GM12878 (cell line): Measurements from ENCODE around the gene NASP. TPM values are rescaled to one million over a fixed set of nuclear protein-coding genes. Genes with fewer than 3 reads are reported as not detected.

ENCODE experiments used
- BMI1 ChIP-seq: fragments of 450-650 bp; IDR thresholded peaks from 2 replicates; pipeline ENCODE4 v1.6.1; 2016; ENCODE audit warnings: mild to moderate bottlenecking, moderate library complexity, borderline replicate concordance
- CHD4 ChIP-seq: fragments of 200-600 bp; sonication (generic); IDR thresholded peaks from 2 replicates; pipeline ENCODE4 v1.6.1; 2016; ENCODE audit warnings: mild to moderate bottlenecking
- EED ChIP-seq: sonication (generic); IDR thresholded peaks from 2 replicates; pipeline ENCODE4 v1.6.1; 2016; ENCODE audit warnings: antibody characterized with exemption, low read depth
- EGR1 ChIP-seq, 2 experiments: IDR thresholded peaks; 1 replicate in 1 of 2; 2 replicates in 1 of 2; pipeline ENCODE4 v1.6.1; 2011 to 2012; ENCODE audit warnings: low read depth in 2 of 2, low read length in 2 of 2, borderline replicate concordance in 1 of 2, mild to moderate bottlenecking in 1 of 2, moderate library complexity in 1 of 2
- EP300 ChIP-seq, 2 experiments: fragments of 150-350 bp in 1 of 2; IDR thresholded peaks; 2 replicates each; pipeline ENCODE4 v1.6.1; 2011 to 2012; ENCODE audit warnings: low read depth in 2 of 2, low read length in 2 of 2, borderline replicate concordance in 1 of 2, improper control_type of control experiment in 1 of 2, inconsistent platforms in 1 of 2; ENCODE audit not compliant: control insufficient read depth in 1 of 2
- EZH2 ChIP-seq: IDR thresholded peaks from 2 replicates; pipeline ENCODE4 v1.6.1; 2012; ENCODE audit warnings: low read depth, mild to moderate bottlenecking, control low read depth, inconsistent platforms, low read length, borderline replicate concordance; ENCODE audit not compliant: control insufficient read depth
- FOXM1 ChIP-seq: IDR thresholded peaks from 2 replicates; pipeline ENCODE4 v1.6.1; 2012; ENCODE audit warnings: low read depth, mild to moderate bottlenecking, inconsistent platforms, low read length, moderate library complexity
- HDAC6 ChIP-seq: fragments of 200-600 bp; sonication (generic); IDR thresholded peaks from one replicate; pipeline ENCODE4 v1.8.0; 2017; ENCODE audit warnings: antibody characterized with exemption; ENCODE audit not compliant: unreplicated experiment
- JUNB ChIP-seq: IDR thresholded peaks from 2 replicates; pipeline ENCODE4 v1.6.1; 2016; ENCODE audit warnings: antibody characterized with exemption, mild to moderate bottlenecking
- NFIC ChIP-seq: IDR thresholded peaks from 2 replicates; pipeline ENCODE4 v1.6.1; 2012; ENCODE audit warnings: low read depth, mild to moderate bottlenecking, inconsistent platforms, low read length, moderate library complexity
- NFYB ChIP-seq: IDR thresholded peaks from 2 replicates; pipeline ENCODE4 v1.6.1; 2011; ENCODE audit warnings: low read depth, mild to moderate bottlenecking, low read length, improper control_type of control experiment, moderate library complexity; ENCODE audit not compliant: insufficient read depth
- NR2F1 ChIP-seq: fragments of 450-650 bp; conservative IDR thresholded peaks from 2 replicates; pipeline ENCODE4 v1.6.1; 2017; ENCODE audit warnings: mild to moderate bottlenecking
- SIN3A ChIP-seq: IDR thresholded peaks from 2 replicates; pipeline ENCODE4 v1.6.1; 2012; ENCODE audit warnings: low read depth, low read length, improper control_type of control experiment
- SREBF2 ChIP-seq: IDR thresholded peaks from 2 replicates; pipeline ENCODE4 v1.6.1; 2012; ENCODE audit warnings: mild to moderate bottlenecking, low read length
- ZNF217 ChIP-seq: fragments of 450-650 bp; IDR thresholded peaks from 2 replicates; pipeline ENCODE4 v1.6.1; 2017; ENCODE audit warnings: antibody characterized with exemption, mild to moderate bottlenecking
- ZSCAN29 ChIP-seq: fragments of 450-650 bp; IDR thresholded peaks from 2 replicates; pipeline ENCODE4 v1.6.1; 2017; ENCODE audit warnings: mild to moderate bottlenecking, moderate library complexity
- polyA plus RNA-seq, 11 experiments: library from polyadenylated mRNA; depleted of rRNA in 4 of 11; unstranded in 6 of 11; stranded (reverse) in 5 of 11; fragments of >200 nt; fragmentation: Nextera tagmentation in 4 of 11; fragmentation: Illumina TruSeq in 1 of 11; extraction: Ambion mirVana in 4 of 11; extraction: Trizol in 1 of 11; gene quantifications; 1 replicate in 1 of 11; 2 replicates in 10 of 11; pipeline versions ENCODE4 v1.2.1 to v1.2.3, GENCODE V29; 2011 to 2016; ENCODE audit warnings: inconsistent platforms in 2 of 11, missing spikeins in 2 of 11, low read depth in 1 of 11
- total RNA-seq, 4 experiments: library from RNA; depleted of rRNA in 3 of 4; stranded (reverse); fragments of >200 nt in 3 of 4; fragmentation: Illumina TruSeq in 1 of 4; extraction: Trizol in 1 of 4; gene quantifications; 2 replicates each; pipeline versions ENCODE4 v1.2.1 to v1.2.3, GENCODE V29; 2013 to 2021
- TF ChIP-seq, protein P1 (sequence below): fragments of 450-650 bp; formaldehyde crosslinking; IDR thresholded peaks from 2 replicates; pipeline ENCODE4 v1.4.0; 2020; ENCODE audit warnings: mild to moderate bottlenecking, moderate library complexity
- TF ChIP-seq, protein P2 (sequence below): fragments of 450-650 bp; IDR thresholded peaks from 2 replicates; pipeline ENCODE4 v1.6.1; 2017; ENCODE audit warnings: mild to moderate bottlenecking
- TF ChIP-seq, protein P3 (sequence below): IDR thresholded peaks from 2 replicates; pipeline ENCODE4 v1.6.1; 2011; ENCODE audit warnings: borderline replicate concordance, low read depth, mild to moderate bottlenecking, moderate library complexity, low read length; ENCODE audit not compliant: insufficient read depth, poor library complexity, severe bottlenecking
- TF ChIP-seq, protein P4 (sequence below): IDR thresholded peaks from 2 replicates; pipeline ENCODE4 v1.6.1; 2012; ENCODE audit warnings: low read depth, low read length, improper control_type of control experiment

The NASP gene
- total and polyA plus RNA-seq, 10 of the 15 experiments (the other 5 are each of a cell fraction or from before 2014, with no cell fraction given), result 111 to 321 (median 205) TPM

DNA sequence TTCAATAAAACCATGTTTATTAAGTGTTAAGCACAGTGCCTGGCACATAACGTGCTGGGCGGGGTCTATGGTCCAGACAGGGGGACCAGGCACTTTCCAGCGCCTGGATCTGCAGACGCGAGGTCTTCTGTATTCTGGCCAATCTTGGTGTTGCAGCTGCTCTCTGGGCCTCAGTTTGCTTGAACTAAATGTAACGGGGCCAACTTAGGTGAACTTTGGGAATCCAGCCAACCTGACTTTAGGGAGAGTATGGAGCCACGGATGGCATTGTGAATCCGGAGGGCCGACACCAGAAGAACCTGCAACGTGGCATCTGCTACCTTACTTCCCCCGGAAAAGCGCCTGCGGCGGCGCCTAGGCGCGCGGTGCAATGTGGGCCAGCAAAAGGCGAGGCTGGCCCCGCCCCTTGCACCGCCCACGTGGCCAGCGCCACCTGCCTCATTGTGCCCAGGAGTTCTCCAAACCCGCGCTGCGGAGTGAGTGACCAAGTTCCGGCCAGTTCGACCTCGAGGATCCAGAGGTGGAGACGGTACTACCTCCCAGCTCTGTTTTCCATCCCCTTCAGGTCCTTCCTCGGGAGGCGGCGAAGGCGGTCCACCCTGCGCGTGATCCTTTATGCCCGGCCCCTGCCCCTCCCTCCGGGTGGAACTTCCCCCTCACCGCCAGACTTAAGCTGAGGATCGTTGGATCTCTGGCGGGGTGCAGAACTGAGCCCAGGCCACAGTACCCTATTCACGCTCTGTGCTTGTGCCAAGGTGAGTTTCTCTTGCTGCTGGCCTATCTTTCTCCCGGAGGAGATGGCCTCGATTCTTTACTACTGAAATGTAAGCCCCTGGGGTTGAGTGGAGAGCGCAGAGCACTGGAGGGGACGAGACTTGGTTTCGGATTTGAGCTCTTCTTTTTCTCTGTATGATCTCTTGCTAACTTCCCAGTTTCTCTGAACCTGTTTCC lies 33.2 kb upstream of the NASP start, which contains the start of gene AKR1A1 (continued):
- TF ChIP-seq, protein P1, sequence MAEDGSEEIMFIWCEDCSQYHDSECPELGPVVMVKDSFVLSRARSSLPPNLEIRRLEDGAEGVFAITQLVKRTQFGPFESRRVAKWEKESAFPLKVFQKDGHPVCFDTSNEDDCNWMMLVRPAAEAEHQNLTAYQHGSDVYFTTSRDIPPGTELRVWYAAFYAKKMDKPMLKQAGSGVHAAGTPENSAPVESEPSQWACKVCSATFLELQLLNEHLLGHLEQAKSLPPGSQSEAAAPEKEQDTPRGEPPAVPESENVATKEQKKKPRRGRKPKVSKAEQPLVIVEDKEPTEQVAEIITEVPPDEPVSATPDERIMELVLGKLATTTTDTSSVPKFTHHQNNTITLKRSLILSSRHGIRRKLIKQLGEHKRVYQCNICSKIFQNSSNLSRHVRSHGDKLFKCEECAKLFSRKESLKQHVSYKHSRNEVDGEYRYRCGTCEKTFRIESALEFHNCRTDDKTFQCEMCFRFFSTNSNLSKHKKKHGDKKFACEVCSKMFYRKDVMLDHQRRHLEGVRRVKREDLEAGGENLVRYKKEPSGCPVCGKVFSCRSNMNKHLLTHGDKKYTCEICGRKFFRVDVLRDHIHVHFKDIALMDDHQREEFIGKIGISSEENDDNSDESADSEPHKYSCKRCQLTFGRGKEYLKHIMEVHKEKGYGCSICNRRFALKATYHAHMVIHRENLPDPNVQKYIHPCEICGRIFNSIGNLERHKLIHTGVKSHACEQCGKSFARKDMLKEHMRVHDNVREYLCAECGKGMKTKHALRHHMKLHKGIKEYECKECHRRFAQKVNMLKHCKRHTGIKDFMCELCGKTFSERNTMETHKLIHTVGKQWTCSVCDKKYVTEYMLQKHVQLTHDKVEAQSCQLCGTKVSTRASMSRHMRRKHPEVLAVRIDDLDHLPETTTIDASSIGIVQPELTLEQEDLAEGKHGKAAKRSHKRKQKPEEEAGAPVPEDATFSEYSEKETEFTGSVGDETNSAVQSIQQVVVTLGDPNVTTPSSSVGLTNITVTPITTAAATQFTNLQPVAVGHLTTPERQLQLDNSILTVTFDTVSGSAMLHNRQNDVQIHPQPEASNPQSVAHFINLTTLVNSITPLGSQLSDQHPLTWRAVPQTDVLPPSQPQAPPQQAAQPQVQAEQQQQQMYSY, result no peak
- TF ChIP-seq HDAC6 (peak; percentile 33), EZH2 (no peak), BMI1 (no peak), JUNB (no peak), SIN3A (peak; percentile 82; the same call in 1 of the 2 replicates), ZSCAN29 (no peak), EGR1 (IDR thresholded peaks at IDR 0.05; ENCODE audit: borderline replicate concordance in 1 of 2, low read depth in 2 of 2, low read length in 2 of 2) (peak in 1 of 2 experiments; percentile 86; a peak in 2 of 3 replicates), NFIC (no peak), NR2F1 (0 out of 2 replicates have a peak, but pooled peaks have one; percentile 23), CHD4 (no peak), SREBF2 (no peak), ZNF217 (no peak), NFYB (no peak), EED (no peak), EP300 (IDR thresholded peaks at IDR 0.05; ENCODE audit: borderline replicate concordance in 1 of 2, control insufficient read depth in 1 of 2, low read depth in 2 of 2, low read length in 2 of 2) (no peak), FOXM1 (0 out of 2 replicates have a peak, but pooled peaks have one; percentile 12)
- TF ChIP-seq, protein P2, sequence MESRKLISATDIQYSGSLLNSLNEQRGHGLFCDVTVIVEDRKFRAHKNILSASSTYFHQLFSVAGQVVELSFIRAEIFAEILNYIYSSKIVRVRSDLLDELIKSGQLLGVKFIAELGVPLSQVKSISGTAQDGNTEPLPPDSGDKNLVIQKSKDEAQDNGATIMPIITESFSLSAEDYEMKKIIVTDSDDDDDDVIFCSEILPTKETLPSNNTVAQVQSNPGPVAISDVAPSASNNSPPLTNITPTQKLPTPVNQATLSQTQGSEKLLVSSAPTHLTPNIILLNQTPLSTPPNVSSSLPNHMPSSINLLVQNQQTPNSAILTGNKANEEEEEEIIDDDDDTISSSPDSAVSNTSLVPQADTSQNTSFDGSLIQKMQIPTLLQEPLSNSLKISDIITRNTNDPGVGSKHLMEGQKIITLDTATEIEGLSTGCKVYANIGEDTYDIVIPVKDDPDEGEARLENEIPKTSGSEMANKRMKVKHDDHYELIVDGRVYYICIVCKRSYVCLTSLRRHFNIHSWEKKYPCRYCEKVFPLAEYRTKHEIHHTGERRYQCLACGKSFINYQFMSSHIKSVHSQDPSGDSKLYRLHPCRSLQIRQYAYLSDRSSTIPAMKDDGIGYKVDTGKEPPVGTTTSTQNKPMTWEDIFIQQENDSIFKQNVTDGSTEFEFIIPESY, result peak; percentile 87
- TF ChIP-seq, protein P3, sequence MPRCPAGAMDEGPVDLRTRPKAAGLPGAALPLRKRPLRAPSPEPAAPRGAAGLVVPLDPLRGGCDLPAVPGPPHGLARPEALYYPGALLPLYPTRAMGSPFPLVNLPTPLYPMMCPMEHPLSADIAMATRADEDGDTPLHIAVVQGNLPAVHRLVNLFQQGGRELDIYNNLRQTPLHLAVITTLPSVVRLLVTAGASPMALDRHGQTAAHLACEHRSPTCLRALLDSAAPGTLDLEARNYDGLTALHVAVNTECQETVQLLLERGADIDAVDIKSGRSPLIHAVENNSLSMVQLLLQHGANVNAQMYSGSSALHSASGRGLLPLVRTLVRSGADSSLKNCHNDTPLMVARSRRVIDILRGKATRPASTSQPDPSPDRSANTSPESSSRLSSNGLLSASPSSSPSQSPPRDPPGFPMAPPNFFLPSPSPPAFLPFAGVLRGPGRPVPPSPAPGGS, result no peak
- TF ChIP-seq, protein P4, sequence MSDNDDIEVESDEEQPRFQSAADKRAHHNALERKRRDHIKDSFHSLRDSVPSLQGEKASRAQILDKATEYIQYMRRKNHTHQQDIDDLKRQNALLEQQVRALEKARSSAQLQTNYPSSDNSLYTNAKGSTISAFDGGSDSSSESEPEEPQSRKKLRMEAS, result peak; percentile 97
